Immature natural killer cell (primary cell): ENCODE data around the gene NFIA. TPM values are rescaled to one million over a fixed set of nuclear protein-coding genes. Genes with fewer than 3 reads are reported as not detected.

Experiments used
- DNase-seq, 3 donors: peaks; one replicate each; pipeline ENCODE4 v3.0.0; 2022; ENCODE audit warnings: mixed read lengths in 1 of 3
- H3K27ac Mint-ChIP-seq, 6 donors: one replicate each; pipeline ENCODE4 v1.8.0; 2020; ENCODE audit warnings: mixed read lengths in 6 of 6, mild to moderate bottlenecking in 5 of 6, inconsistent platforms in 4 of 6, moderate library complexity in 3 of 6
- H3K27me3 Mint-ChIP-seq, 3 donors: one replicate each; pipeline ENCODE4 v1.8.0; 2020 to 2021; ENCODE audit warnings: low read depth in 3 of 3, mild to moderate bottlenecking in 3 of 3, mixed read lengths in 3 of 3, moderate library complexity in 3 of 3, inconsistent platforms in 1 of 3
- H3K36me3 Mint-ChIP-seq, 3 donors: one replicate each; pipeline ENCODE4 v1.8.0; 2020; ENCODE audit warnings: mixed read lengths in 3 of 3, inconsistent platforms in 2 of 3, mild to moderate bottlenecking in 2 of 3
- H3K4me1 Mint-ChIP-seq, 2 donors: one replicate each; pipeline ENCODE4 v1.8.0; 2020; ENCODE audit warnings: inconsistent platforms in 2 of 2, mild to moderate bottlenecking in 2 of 2, mixed read lengths in 2 of 2, moderate library complexity in 1 of 2
- H3K4me3 Mint-ChIP-seq, 5 donors: one replicate each; pipeline ENCODE4 v1.8.0; 2020; ENCODE audit warnings: mild to moderate bottlenecking in 5 of 5, mixed read lengths in 5 of 5, inconsistent platforms in 3 of 5, moderate library complexity in 3 of 5
- H3K9me3 Mint-ChIP-seq, 6 donors: one replicate each; pipeline ENCODE4 v1.8.0; 2020; ENCODE audit warnings: mild to moderate bottlenecking in 6 of 6, mixed read lengths in 6 of 6, inconsistent platforms in 4 of 6, moderate library complexity in 3 of 6
- polyA plus RNA-seq, 3 donors: library from polyadenylated mRNA; unstranded; fragments of 300-500 nt; fragmentation: Illumina TruSeq; gene quantifications; one replicate each; pipeline ENCODE4 v1.2.3, GENCODE V29; 2021

The NFIA gene
- polyA plus RNA-seq, 3 donors from 2014 or later = 1.7 to 11.5 (median 3.9) TPM

- peaks cover 4 to 11% of the 10 kb centered on the region in 2 donors for H3K4me1 Mint-ChIP-seq
- H3K4me3 Mint-ChIP-seq = no peak overlapping the region
Measured at GRCh38 chr1:61389194-61389925, 307.0 kb downstream of the NFIA start.

GRCh38 chr1:61389926-61390845 lies 307.8 kb downstream of the NFIA start:
- Mint-ChIP-seq H3K4me1 (peaks cover 4 to 11% of the 10 kb centered on the region in 2 donors), H3K27me3 (peaks cover 0 to 4% (median 0%) of the 10 kb centered on the region in 3 donors), H3K9me3 (peaks cover 0 to 1% (median 0%) of the 10 kb centered on the region in 6 donors), H3K36me3 (peaks cover 0 to 4% (median 0%) of the 10 kb centered on the region in 3 donors), H3K27ac (no peak overlapping the region), H3K4me3 (no peak overlapping the region)
- no peak for DNase-seq

More at GRCh38 chr1:61389194-61389925, 307.0 kb downstream of the NFIA start:
- H3K36me3 Mint-ChIP-seq = peaks cover 0 to 8% (median 0%) of the 10 kb centered on the region in 3 donors
- no peaks in the 10 kb centered on the region for H3K27me3 Mint-ChIP-seq
- no peak for DNase-seq
- H3K27ac Mint-ChIP-seq = no peak overlapping the region
- H3K9me3 Mint-ChIP-seq = peaks cover 0 to 1% (median 0%) of the 10 kb centered on the region in 6 donors

GRCh38 chr1:61391730-61392129 lies 309.4 kb downstream of the NFIA start:
- Mint-ChIP-seq H3K27me3 (peaks cover 0 to 6% (median 0%) of the 10 kb centered on the region in 3 donors), H3K36me3 (peaks cover 0 to 4% (median 0%) of the 10 kb centered on the region in 3 donors), H3K9me3 (peaks cover 0 to 1% (median 0%) of the 10 kb centered on the region in 6 donors), H3K4me1 (peaks cover 4 to 11% of the 10 kb centered on the region in 2 donors), H3K4me3 (no peak overlapping the region), H3K27ac (no peak overlapping the region)
- DNase-seq = no peak

GRCh38 chr1:61392409-61393242 lies 310.3 kb downstream of the NFIA start:
- Mint-ChIP-seq H3K4me1 (peaks cover 0 to 4% of the 10 kb centered on the region in 2 donors), H3K9me3 (peaks cover 0 to 1% (median 0%) of the 10 kb centered on the region in 6 donors), H3K27ac (no peak overlapping the region), H3K36me3 (peaks cover 0 to under 1% (median 0%) of the 10 kb centered on the region in 3 donors), H3K4me3 (no peak overlapping the region), H3K27me3 (peaks cover 0 to 6% (median 0%) of the 10 kb centered on the region in 3 donors)
- DNase-seq = no peak

GRCh38 chr1:61393575-61393974 lies 311.2 kb downstream of the NFIA start:
- DNase-seq = no peak
- Mint-ChIP-seq H3K27ac (no peak overlapping the region), H3K9me3 (peaks cover 0 to 1% (median 0%) of the 10 kb centered on the region in 6 donors), H3K4me3 (no peak overlapping the region), H3K4me1 (no peaks in the 10 kb centered on the region), H3K36me3 (no peaks in the 10 kb centered on the region), H3K27me3 (peaks cover 0 to 6% (median 2%) of the 10 kb centered on the region in 3 donors)

GRCh38 chr1:61395146-61395800 lies 312.9 kb downstream of the NFIA start:
- Mint-ChIP-seq H3K9me3 (no peaks in the 10 kb centered on the region), H3K27me3 (peaks cover 0 to 6% (median 2%) of the 10 kb centered on the region in 3 donors), H3K27ac (no peak overlapping the region), H3K4me3 (no peak overlapping the region), H3K36me3 (no peaks in the 10 kb centered on the region), H3K4me1 (no peaks in the 10 kb centered on the region)
- DNase-seq = no peak

- H3K9me3 Mint-ChIP-seq = no peaks in the 10 kb centered on the region
- peaks cover 0 to 9% (median 2%) of the 10 kb centered on the region in 3 donors for H3K27me3 Mint-ChIP-seq
- DNase-seq = no peak
- no peak overlapping the region for H3K27ac Mint-ChIP-seq
- H3K4me3 Mint-ChIP-seq = no peak overlapping the region
- no peaks in the 10 kb centered on the region for H3K4me1 Mint-ChIP-seq
- H3K36me3 Mint-ChIP-seq = no peaks in the 10 kb centered on the region
Measured at GRCh38 chr1:61397495-61397894, 315.1 kb downstream of the NFIA start.

- H3K9me3 Mint-ChIP-seq = no peaks in the 10 kb centered on the region
- no peak for DNase-seq
- peaks cover 0 to 9% (median 2%) of the 10 kb centered on the region in 3 donors for H3K27me3 Mint-ChIP-seq
- H3K4me1 Mint-ChIP-seq = no peaks in the 10 kb centered on the region
- H3K4me3 Mint-ChIP-seq = no peak overlapping the region
- no peaks in the 10 kb centered on the region for H3K36me3 Mint-ChIP-seq
- H3K27ac Mint-ChIP-seq = no peak overlapping the region
Measured at GRCh38 chr1:61397935-61398334, 315.6 kb downstream of the NFIA start.

- H3K27ac Mint-ChIP-seq = no peak overlapping the region
- H3K4me3 Mint-ChIP-seq = no peak overlapping the region
- no peak for DNase-seq
Measured at GRCh38 chr1:61399199-61399598, 316.8 kb downstream of the NFIA start.

GRCh38 chr1:61400131-61400770 lies 317.9 kb downstream of the NFIA start:
- DNase-seq = no peak
- H3K9me3 Mint-ChIP-seq = no peaks in the 10 kb centered on the region
- no peak overlapping the region for H3K4me3 Mint-ChIP-seq
- H3K27me3 Mint-ChIP-seq = peaks cover 0 to 4% (median 2%) of the 10 kb centered on the region in 3 donors
- H3K36me3 Mint-ChIP-seq = no peaks in the 10 kb centered on the region
- H3K4me1 Mint-ChIP-seq = no peaks in the 10 kb centered on the region
- no peak overlapping the region for H3K27ac Mint-ChIP-seq

More at GRCh38 chr1:61399199-61399598, 316.8 kb downstream of the NFIA start:
- H3K36me3 Mint-ChIP-seq = no peaks in the 10 kb centered on the region
- H3K9me3 Mint-ChIP-seq = no peaks in the 10 kb centered on the region
- H3K4me1 Mint-ChIP-seq = no peaks in the 10 kb centered on the region
- peaks cover 0 to 9% (median 2%) of the 10 kb centered on the region in 3 donors for H3K27me3 Mint-ChIP-seq

GRCh38 chr1:61400997-61401396 lies 318.6 kb downstream of the NFIA start:
- Mint-ChIP-seq H3K9me3 (no peaks in the 10 kb centered on the region), H3K27me3 (peaks cover 0 to 4% (median 2%) of the 10 kb centered on the region in 3 donors), H3K27ac (no peak overlapping the region), H3K36me3 (no peaks in the 10 kb centered on the region), H3K4me1 (no peaks in the 10 kb centered on the region), H3K4me3 (no peak overlapping the region)
- DNase-seq = no peak
